Pancreas (tissue), 10 donors: ENCODE measurements around the gene IFI27L2. TPM values are rescaled to one million over a fixed set of nuclear protein-coding genes. Genes with fewer than 3 reads are reported as not detected.

ENCODE experiments used
- ATAC-seq, 4 donors: fragments of 200-7000 bp; cut with Tn5 transposase; one replicate each; pipeline versions ENCODE4 v1.8.0 to v1.9.1; 2020; ENCODE audit warnings: mild to moderate bottlenecking in 4 of 4, moderate library complexity in 4 of 4
- DNase-seq, 6 donors: peaks; one replicate each; pipeline ENCODE4 v3.0.0-alpha.2; 2020
- FAIRE-seq: peaks from 2 replicates; lab custom pipeline; 2012; peaks lifted over from hg19 to GRCh38; lab: Jason Lieb, UNC
- H3K27ac ChIP-seq, 4 donors: fragments of 200-600 bp; sonication (generic); 1 replicate in 3 of 4; 2 replicates in 1 of 4; pipeline versions ENCODE4 v1.5.0 to v1.8.0; 2020
- H3K27me3 ChIP-seq, 4 donors: fragments of 200-600 bp; one replicate each; pipeline ENCODE4 v1.8.0; 2021
- H3K36me3 ChIP-seq, 3 donors: fragments of 200-600 bp; sonication (generic) in 1 of 3; one replicate each; pipeline versions ENCODE4 v1.5.0 to v1.8.0; 2020 to 2021
- H3K4me1 ChIP-seq, 3 donors: fragments of 200-600 bp; one replicate each; pipeline ENCODE4 v1.8.0; 2021
- H3K4me3 ChIP-seq, 4 donors: fragments of 200-600 bp; sonication (generic) in 2 of 4; one replicate each; pipeline versions ENCODE4 v1.5.0 to v1.8.0; 2020 to 2021
- H3K9me3 ChIP-seq, 4 donors: fragments of 200-600 bp; one replicate each; pipeline ENCODE4 v1.8.0; 2021
- WGBS, 2 donors: extraction: QIAGEN DNeasy Blood & Tissue Kit; methylation state at CpG; one replicate each; pipeline ENCODE4 v1.1.7; 2013; 5-methylcytosine and 5-hydroxymethylcytosine counted together
- intact Hi-C, 3 donors: fragments of 100-400 bp; cut with DNase I; formaldehyde crosslinking; loops; one replicate each; pipeline versions ENCODE4 v1.11.1 to v1.14.2; 2022
- polyA plus RNA-seq, 2 donors: library from polyadenylated mRNA; stranded (reverse); fragments of 200-250 nt; gene quantifications; one replicate each; pipeline ENCODE4 v1.2.3, GENCODE V29; 2013
- total RNA-seq, 6 donors: library from RNA; stranded (reverse); fragmentation: NEBNext Ultra II Directional in 4 of 6; extraction: Animal tissue kit (Norgen Biotek cat#: 25700) in 4 of 6; gene quantifications; one replicate each; pipeline versions ENCODE4 v1.2.1 to v1.2.4, GENCODE V29; 2021 to 2023
- TF ChIP-seq, protein P1 (sequence below), 4 donors: fragments of 200-600 bp; sonication (generic) in 3 of 4; IDR thresholded peaks; one replicate each; pipeline versions ENCODE4 v1.5.0 to v1.8.0; 2021; ENCODE audit warnings: antibody characterized with exemption in 4 of 4
- donor health status: healthy with polysubstance abuse.
- donor health status: DM: no; HTN: no; CAD: no; lungs with moderate emphysema.
- donor health status: DM: no; HTN: no; CAD: no.
- donor health status: control.
- donor health status: control.
- donor health status: Bipolar disorder and iron deficiency.
- donor health status: DM: yes; HTN: yes; CAD: no.
- donor health status: DM: no; HTN: no; CAD: no.
- donor health status: DM: no; HTN: no; CAD: no.
- donor health status: DM: yes; HTN: yes; CAD: no.

IFI27L2 gene
- total and polyA plus RNA-seq, 8 donors = 5.4 to 90.7 (median 16.2) TPM

DNA sequence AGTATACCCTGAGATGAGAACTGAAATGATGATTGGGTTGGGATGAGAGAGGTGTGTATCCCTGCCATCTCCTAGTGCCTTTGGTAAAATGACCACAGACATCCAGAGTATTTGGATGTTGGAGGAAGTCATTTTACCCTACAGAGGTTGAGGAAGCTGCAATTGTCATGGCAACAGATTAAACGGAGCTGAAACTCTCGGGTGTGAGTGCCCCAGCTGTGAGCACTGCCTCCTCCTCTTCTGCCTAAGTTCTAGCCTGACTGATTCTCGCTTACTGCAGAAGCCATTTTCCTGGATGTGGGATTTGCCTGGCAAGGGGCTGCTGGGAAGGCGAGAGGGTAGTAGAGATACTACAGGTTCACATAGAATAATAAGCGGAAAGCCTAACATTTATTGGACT, 34.4 kb upstream of the IFI27L2 start:
- TF ChIP-seq, protein P1, sequence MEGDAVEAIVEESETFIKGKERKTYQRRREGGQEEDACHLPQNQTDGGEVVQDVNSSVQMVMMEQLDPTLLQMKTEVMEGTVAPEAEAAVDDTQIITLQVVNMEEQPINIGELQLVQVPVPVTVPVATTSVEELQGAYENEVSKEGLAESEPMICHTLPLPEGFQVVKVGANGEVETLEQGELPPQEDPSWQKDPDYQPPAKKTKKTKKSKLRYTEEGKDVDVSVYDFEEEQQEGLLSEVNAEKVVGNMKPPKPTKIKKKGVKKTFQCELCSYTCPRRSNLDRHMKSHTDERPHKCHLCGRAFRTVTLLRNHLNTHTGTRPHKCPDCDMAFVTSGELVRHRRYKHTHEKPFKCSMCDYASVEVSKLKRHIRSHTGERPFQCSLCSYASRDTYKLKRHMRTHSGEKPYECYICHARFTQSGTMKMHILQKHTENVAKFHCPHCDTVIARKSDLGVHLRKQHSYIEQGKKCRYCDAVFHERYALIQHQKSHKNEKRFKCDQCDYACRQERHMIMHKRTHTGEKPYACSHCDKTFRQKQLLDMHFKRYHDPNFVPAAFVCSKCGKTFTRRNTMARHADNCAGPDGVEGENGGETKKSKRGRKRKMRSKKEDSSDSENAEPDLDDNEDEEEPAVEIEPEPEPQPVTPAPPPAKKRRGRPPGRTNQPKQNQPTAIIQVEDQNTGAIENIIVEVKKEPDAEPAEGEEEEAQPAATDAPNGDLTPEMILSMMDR (IDR thresholded peaks at IDR 0.05) = no peak
- FAIRE-seq (no peak), ATAC-seq (no peak), DNase-seq (no peak)
- Histone ChIP-seq H3K27ac (no peak overlapping the region), H3K9me3 (no peaks in the 10 kb centered on the region), H3K36me3 (no peaks in the 10 kb centered on the region), H3K4me3 (no peak overlapping the region), H3K4me1 (no peaks in the 10 kb centered on the region), H3K27me3 (peaks cover 0 to 4% (median 0%) of the 10 kb centered on the region in 4 donors)
- intact Hi-C loops = no loop called here
- WGBS, 2 donors = 77 to 83% methylated on average over 5 of the region's 5 CpGs

DNA sequence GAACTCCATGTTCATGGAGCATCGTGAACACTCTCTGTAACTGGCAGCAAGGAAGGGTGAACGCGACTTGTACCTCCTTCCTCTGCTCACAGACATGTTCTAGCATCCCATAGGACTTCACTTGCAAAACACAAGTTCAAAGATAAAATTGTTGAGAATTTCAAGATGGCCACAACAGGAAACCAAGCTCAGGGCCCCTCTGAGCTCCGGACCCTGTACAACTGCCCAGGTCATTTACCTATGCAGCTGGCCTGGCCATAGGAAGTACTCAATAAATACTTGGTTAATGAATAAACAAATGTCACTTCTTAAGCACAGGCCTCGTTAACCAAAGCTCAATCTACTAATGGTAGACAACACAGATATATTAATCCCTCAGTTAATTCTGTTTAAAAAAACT, 33.1 kb upstream of the IFI27L2 start:
- H3K4me3 ChIP-seq = no peak overlapping the region
- H3K27me3 ChIP-seq = peaks cover 0 to 4% (median 0%) of the 10 kb centered on the region in 4 donors
- intact Hi-C loops = no loop called here
- TF ChIP-seq, protein P1 (IDR thresholded peaks at IDR 0.05) = no peak
- no peak for FAIRE-seq
- WGBS, 2 donors = 81% methylated on average over 5 of the region's 5 CpGs
- ATAC-seq = no peak
- no peaks in the 10 kb centered on the region for H3K9me3 ChIP-seq
- H3K36me3 ChIP-seq = no peaks in the 10 kb centered on the region
- no peaks in the 10 kb centered on the region for H3K4me1 ChIP-seq
- H3K27ac ChIP-seq = no peak overlapping the region
- no peak for DNase-seq

DNA sequence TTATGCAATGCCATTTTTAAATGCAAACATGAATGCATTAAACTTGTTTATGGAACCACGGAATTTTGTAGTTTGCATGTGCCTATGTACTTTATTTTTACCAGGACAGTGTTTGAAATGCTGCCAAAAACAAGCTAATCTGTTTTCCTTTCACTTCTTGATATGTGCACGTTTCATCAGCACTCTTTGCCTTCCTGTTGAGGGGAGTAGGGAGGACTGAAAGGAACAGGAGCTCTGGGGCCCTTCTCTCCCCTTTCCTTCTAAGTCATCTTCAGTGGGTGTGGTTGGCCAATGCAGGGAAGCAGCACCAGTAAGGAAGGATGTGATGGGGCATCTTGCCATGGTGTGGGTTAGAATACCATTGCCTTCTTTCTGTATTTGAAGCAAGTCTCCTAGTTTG, 32.6 kb upstream of the IFI27L2 start:
- Histone ChIP-seq H3K9me3 (no peaks in the 10 kb centered on the region), H3K36me3 (no peaks in the 10 kb centered on the region), H3K27ac (no peak overlapping the region), H3K4me1 (no peaks in the 10 kb centered on the region), H3K27me3 (peaks cover 0 to 4% (median 0%) of the 10 kb centered on the region in 4 donors), H3K4me3 (no peak overlapping the region)
- TF ChIP-seq, protein P1 (IDR thresholded peaks at IDR 0.05) = no peak
- ATAC-seq = peak in 2 of 4 donors; percentile 30 to 47
- intact Hi-C loops = no loop called here
- DNase-seq = no peak
- WGBS, 2 donors = 0 to 1% methylated on average over 2 of the region's 2 CpGs
- no peak for FAIRE-seq

DNA sequence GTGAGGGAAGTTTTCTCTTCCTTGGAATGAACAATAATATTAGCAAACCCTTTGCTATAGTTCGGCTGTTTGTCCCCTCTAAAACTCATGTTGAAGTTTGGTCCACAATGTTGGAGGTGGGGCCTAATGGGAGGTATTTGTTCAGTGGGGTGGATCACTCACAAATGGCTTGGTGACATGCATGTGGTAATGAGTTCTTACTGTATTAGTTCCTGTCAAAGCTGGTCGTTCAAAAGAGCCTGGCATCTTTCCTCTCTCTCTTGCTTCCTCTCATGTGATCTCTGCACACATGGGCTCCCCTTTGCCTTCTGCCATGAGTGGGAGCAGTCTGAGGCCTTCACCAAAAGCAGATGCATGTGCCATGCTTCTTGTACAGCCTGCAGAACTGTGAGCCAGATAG, 31.7 kb upstream of the IFI27L2 start:
- no peak for ATAC-seq
- no peak for DNase-seq
- no peaks in the 10 kb centered on the region for H3K9me3 ChIP-seq
- peaks cover 0 to 4% (median 0%) of the 10 kb centered on the region in 4 donors for H3K27me3 ChIP-seq
- 34 to 40% methylated on average over 2 of the region's 2 CpGs for WGBS, 2 donors
- no peak overlapping the region for H3K4me3 ChIP-seq
- no peak for FAIRE-seq
- intact Hi-C loops = no loop called here
- H3K4me1 ChIP-seq = no peaks in the 10 kb centered on the region
- H3K36me3 ChIP-seq = no peaks in the 10 kb centered on the region
- TF ChIP-seq, protein P1 (IDR thresholded peaks at IDR 0.05) = no peak
- no peak overlapping the region for H3K27ac ChIP-seq

DNA sequence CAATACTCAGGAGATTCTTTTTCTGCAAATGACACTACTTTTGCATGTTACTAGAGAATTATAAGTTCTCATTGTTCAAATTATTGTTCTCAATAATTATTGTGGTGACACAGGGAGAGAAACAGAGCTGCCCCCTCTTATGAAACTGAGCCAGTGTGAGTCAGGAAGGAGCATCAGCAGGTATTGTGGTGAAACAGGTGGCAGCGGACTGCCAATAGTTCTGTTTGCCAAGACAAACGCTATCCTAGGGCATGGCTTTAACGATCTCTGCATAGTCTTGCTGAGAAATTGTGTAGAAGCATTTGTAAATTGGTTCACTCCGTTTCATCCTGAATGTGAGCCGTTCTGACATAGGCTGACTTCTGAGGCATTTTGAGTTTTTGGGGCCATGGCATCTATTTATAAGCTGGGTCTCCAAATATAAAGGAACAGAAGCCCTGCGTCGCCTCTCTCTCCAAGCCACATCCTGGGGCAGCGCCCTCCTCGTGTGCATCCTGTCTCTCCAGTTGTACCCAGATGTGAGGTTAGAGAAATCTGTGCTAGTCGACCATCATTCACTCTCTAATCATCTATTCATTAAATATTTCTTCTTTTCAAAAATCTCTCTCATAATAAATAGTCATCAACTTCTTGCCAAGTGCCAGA, 29.0 kb upstream of the IFI27L2 start:
- no peaks in the 10 kb centered on the region for H3K4me1 ChIP-seq
- 46 to 62% methylated on average over 10 of the region's 10 CpGs for WGBS, 2 donors
- FAIRE-seq = no peak
- TF ChIP-seq, protein P1 (IDR thresholded peaks at IDR 0.05) = no peak
- DNase-seq = no peak
- intact Hi-C loops = no loop called here
- H3K9me3 ChIP-seq = no peaks in the 10 kb centered on the region
- no peak for ATAC-seq
- H3K4me3 ChIP-seq = no peak overlapping the region
- H3K27ac ChIP-seq = no peak overlapping the region
- no peaks in the 10 kb centered on the region for H3K36me3 ChIP-seq
- H3K27me3 ChIP-seq = no peaks in the 10 kb centered on the region
